ENCODE data around the gene IFNA13.

GRCh38 chr9:21324047-21324446 is 43.8 kb downstream of the IFNA13 start:
- TF ChIP-seq, protein P1, sequence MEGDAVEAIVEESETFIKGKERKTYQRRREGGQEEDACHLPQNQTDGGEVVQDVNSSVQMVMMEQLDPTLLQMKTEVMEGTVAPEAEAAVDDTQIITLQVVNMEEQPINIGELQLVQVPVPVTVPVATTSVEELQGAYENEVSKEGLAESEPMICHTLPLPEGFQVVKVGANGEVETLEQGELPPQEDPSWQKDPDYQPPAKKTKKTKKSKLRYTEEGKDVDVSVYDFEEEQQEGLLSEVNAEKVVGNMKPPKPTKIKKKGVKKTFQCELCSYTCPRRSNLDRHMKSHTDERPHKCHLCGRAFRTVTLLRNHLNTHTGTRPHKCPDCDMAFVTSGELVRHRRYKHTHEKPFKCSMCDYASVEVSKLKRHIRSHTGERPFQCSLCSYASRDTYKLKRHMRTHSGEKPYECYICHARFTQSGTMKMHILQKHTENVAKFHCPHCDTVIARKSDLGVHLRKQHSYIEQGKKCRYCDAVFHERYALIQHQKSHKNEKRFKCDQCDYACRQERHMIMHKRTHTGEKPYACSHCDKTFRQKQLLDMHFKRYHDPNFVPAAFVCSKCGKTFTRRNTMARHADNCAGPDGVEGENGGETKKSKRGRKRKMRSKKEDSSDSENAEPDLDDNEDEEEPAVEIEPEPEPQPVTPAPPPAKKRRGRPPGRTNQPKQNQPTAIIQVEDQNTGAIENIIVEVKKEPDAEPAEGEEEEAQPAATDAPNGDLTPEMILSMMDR (conservative IDR thresholded peaks at IDR 0.05; ENCODE audit: low read length): no peak
- no peak for TF ChIP-seq EZH2phosphoT487 (IDR thresholded peaks at IDR 0.05; ENCODE audit: borderline replicate concordance)
